H9 (cell line): ENCODE data around the gene FEZ2. TPM values are rescaled to one million over a fixed set of nuclear protein-coding genes. Genes with fewer than 3 reads are reported as not detected.

Experiments
- DNase-seq: peaks from one replicate; pipeline ENCODE4 v3.0.0-alpha.2; 2017
- H2AFZ ChIP-seq: one replicate; pipeline ENCODE4 v1.6.1; 2013; ENCODE audit warnings: mild to moderate bottlenecking, low read length, control low read depth, moderate library complexity
- H2AK5ac ChIP-seq: 2 replicates; pipeline ENCODE4 v1.6.1; 2013; ENCODE audit warnings: low read length, control low read depth, mixed read lengths; ENCODE audit not compliant: insufficient read length
- H2BK120ac ChIP-seq: one replicate; pipeline ENCODE4 v1.6.1; 2013; ENCODE audit warnings: low read depth, mild to moderate bottlenecking, low read length, control low read depth, inconsistent platforms; ENCODE audit not compliant: poor library complexity, severe bottlenecking
- H2BK12ac ChIP-seq: 2 replicates; pipeline ENCODE4 v1.6.1; 2013; ENCODE audit warnings: low read length, control low read depth, mixed read lengths, low read depth; ENCODE audit not compliant: insufficient read length
- H2BK15ac ChIP-seq: 2 replicates; pipeline ENCODE4 v1.6.1; 2013; ENCODE audit warnings: low read depth, low read length, control low read depth
- H2BK20ac ChIP-seq: one replicate; pipeline ENCODE4 v1.6.1; 2013; ENCODE audit warnings: low read depth, mild to moderate bottlenecking, low read length, control low read depth, inconsistent platforms; ENCODE audit not compliant: poor library complexity, severe bottlenecking
- H2BK5ac ChIP-seq: 2 replicates; pipeline ENCODE4 v1.6.1; 2013; ENCODE audit warnings: low read length, control low read depth, mixed read lengths; ENCODE audit not compliant: insufficient read length
- H3K14ac ChIP-seq: 2 replicates; pipeline ENCODE4 v1.6.1; 2013; ENCODE audit warnings: low read length, control low read depth; ENCODE audit not compliant: insufficient read depth
- H3K18ac ChIP-seq: 2 replicates; pipeline ENCODE4 v1.6.1; 2013; ENCODE audit warnings: low read depth, mild to moderate bottlenecking, mixed read lengths, low read length, control low read depth; ENCODE audit not compliant: insufficient read length
- H3K23ac ChIP-seq: 2 replicates; pipeline ENCODE4 v1.6.1; 2013; ENCODE audit warnings: low read length, control low read depth, mixed read lengths, low read depth; ENCODE audit not compliant: insufficient read length
- H3K23me2 ChIP-seq: 2 replicates; pipeline ENCODE4 v1.6.1; 2013; ENCODE audit warnings: low read depth, mild to moderate bottlenecking, mixed read lengths, low read length, control low read depth; ENCODE audit not compliant: insufficient read length, poor library complexity, severe bottlenecking
- H3K27ac ChIP-seq: 2 replicates; pipeline ENCODE4 v1.5.1; 2013; ENCODE audit warnings: low read length, control low read depth, mixed read lengths, low read depth; ENCODE audit not compliant: insufficient read length
- H3K27me3 ChIP-seq: 2 replicates; pipeline ENCODE4 v1.6.1; 2013; ENCODE audit warnings: low read length, control low read depth, inconsistent platforms; ENCODE audit not compliant: insufficient read depth
- H3K4ac ChIP-seq: 2 replicates; pipeline ENCODE4 v1.6.1; 2013; ENCODE audit warnings: low read depth, mild to moderate bottlenecking, control low read depth, inconsistent platforms, low read length, moderate library complexity
- H3K4me1 ChIP-seq: 2 replicates; pipeline ENCODE4 v1.6.1; 2013; ENCODE audit warnings: low read length, control low read depth, inconsistent platforms; ENCODE audit not compliant: insufficient read depth
- H3K4me2 ChIP-seq: 2 replicates; pipeline ENCODE4 v1.6.1; 2013; ENCODE audit warnings: low read length, control low read depth, mixed read lengths; ENCODE audit not compliant: insufficient read length, insufficient read depth
- H3K56ac ChIP-seq: 2 replicates; pipeline ENCODE4 v1.6.1; 2013; ENCODE audit warnings: low read depth, mild to moderate bottlenecking, mixed read lengths, low read length, control low read depth; ENCODE audit not compliant: insufficient read length
- H3K79me1 ChIP-seq: 2 replicates; pipeline ENCODE4 v1.6.1; 2013; ENCODE audit warnings: low read depth, mild to moderate bottlenecking, moderate library complexity, low read length, control low read depth, inconsistent platforms; ENCODE audit not compliant: insufficient read depth, poor library complexity, severe bottlenecking
- H3K79me2 ChIP-seq: 2 replicates; pipeline ENCODE4 v1.6.1; 2013; ENCODE audit warnings: low read length, control low read depth, inconsistent platforms; ENCODE audit not compliant: insufficient read depth
- H3K9ac ChIP-seq: 2 replicates; pipeline ENCODE4 v1.6.1; 2013; ENCODE audit warnings: low read length, control low read depth, mixed read lengths; ENCODE audit not compliant: insufficient read length; ENCODE audit errors: extremely low read depth
- H3K9me3 ChIP-seq: one replicate; pipeline ENCODE4 v1.6.1; 2013; ENCODE audit warnings: low read depth, low read length, inconsistent platforms; ENCODE audit not compliant: control insufficient read depth
- H3T11ph ChIP-seq: one replicate; pipeline ENCODE4 v1.6.1; 2013; ENCODE audit warnings: mild to moderate bottlenecking, low read length, control low read depth, inconsistent platforms
- H4K20me1 ChIP-seq: one replicate; pipeline ENCODE4 v1.6.1; 2013; ENCODE audit not compliant: control insufficient read depth, insufficient read length, insufficient read depth
- H4K5ac ChIP-seq: 2 replicates; pipeline ENCODE4 v1.6.1; 2013; ENCODE audit warnings: low read depth, mild to moderate bottlenecking, mixed read lengths, low read length, control low read depth; ENCODE audit not compliant: insufficient read length
- H4K8ac ChIP-seq: replicated peaks from 2 replicates; pipeline ENCODE4 v1.6.1; 2013; ENCODE audit warnings: low read length, control low read depth, mixed read lengths, low read depth; ENCODE audit not compliant: insufficient read length
- H4K91ac ChIP-seq: 2 replicates; pipeline ENCODE4 v1.6.1; 2013; ENCODE audit warnings: low read depth, mild to moderate bottlenecking, moderate library complexity, mixed read lengths, low read length, control low read depth; ENCODE audit not compliant: insufficient read length
- H3K27ac Mint-ChIP-seq, 3 experiments: 2 replicates in 2 of 3; 3 replicates in 1 of 3; pipeline ENCODE4 v1.8.0; 2020 to 2021; ENCODE audit warnings: mixed read lengths in 3 of 3, mild to moderate bottlenecking in 1 of 3, moderate library complexity in 1 of 3
- H3K27me3 Mint-ChIP-seq: 2 replicates; pipeline ENCODE4 v1.8.0; 2021; ENCODE audit warnings: low read depth, mild to moderate bottlenecking, moderate library complexity, mixed read lengths
- H3K36me3 Mint-ChIP-seq, 3 experiments: 2 replicates in 2 of 3; 3 replicates in 1 of 3; pipeline ENCODE4 v1.8.0; 2020 to 2021; ENCODE audit warnings: low read depth in 3 of 3, mixed read lengths in 3 of 3; ENCODE audit not compliant: insufficient read depth in 1 of 3
- H3K4me1 Mint-ChIP-seq, 2 experiments: 2 replicates each; pipeline ENCODE4 v1.8.0; 2020; ENCODE audit warnings: mixed read lengths in 2 of 2
- H3K4me3 Mint-ChIP-seq, 2 experiments: 2 replicates in 1 of 2; 3 replicates in 1 of 2; pipeline ENCODE4 v1.8.0; 2020 to 2021; ENCODE audit warnings: mild to moderate bottlenecking in 2 of 2, mixed read lengths in 2 of 2, moderate library complexity in 1 of 2
- H3K9me3 Mint-ChIP-seq, 2 experiments: 2 replicates in 1 of 2; 3 replicates in 1 of 2; pipeline ENCODE4 v1.8.0; 2020; ENCODE audit warnings: mild to moderate bottlenecking in 2 of 2, mixed read lengths in 2 of 2, moderate library complexity in 1 of 2
- CTCF ChIP-seq: fragments of 200-600 bp; sonication (generic); conservative IDR thresholded peaks from 3 replicates; pipeline ENCODE4 v1.8.0; 2021; ENCODE audit warnings: antibody characterized with exemption, mild to moderate bottlenecking
- WGBS: extraction: QIAGEN DNeasy Blood & Tissue Kit; methylation state at CpG from one replicate; pipeline ENCODE4 v1.1.7; 2013; ENCODE audit warnings: missing lambda C conversion rate, low lambda C conversion rate, mixed read lengths; ENCODE audit not compliant: insufficient read length; ENCODE audit errors: extremely low coverage; 5-methylcytosine and 5-hydroxymethylcytosine counted together
- total RNA-seq: library from RNA; stranded (reverse); gene quantifications from 2 replicates; pipeline ENCODE4 v1.2.1, GENCODE V29; 2021

FEZ2 gene
- total RNA-seq, 1 experiment from 2014 or later = 27.7 TPM

- Histone ChIP-seq H4K5ac (no peak overlapping the region), H3T11ph (no peak overlapping the region), H2BK5ac (no peak overlapping the region), H4K20me1 (no peaks in the 10 kb centered on the region), H3K9ac (no peak overlapping the region), H2BK12ac (no peak overlapping the region), H3K27ac (no peak overlapping the region), H3K23me2 (no peaks in the 10 kb centered on the region), H2BK15ac (no peak overlapping the region), H2BK20ac (no peak overlapping the region), H4K8ac (no peak overlapping the region), H3K4ac (no peak overlapping the region), H2AK5ac (no peak overlapping the region), H3K4me1 (peaks cover 4% of the 10 kb centered on the region; the same call in 1 of the 2 replicates), H3K14ac (no peak overlapping the region), H3K27me3 (no peaks in the 10 kb centered on the region), H3K18ac (no peak overlapping the region), H3K4me2 (no peak overlapping the region), H3K56ac (no peak overlapping the region), H3K79me2 (no peaks in the 10 kb centered on the region), H4K91ac (no peak overlapping the region), H3K9me3 (no peaks in the 10 kb centered on the region), H2AFZ (no peak overlapping the region), H2BK120ac (no peak overlapping the region), H3K23ac (no peak overlapping the region), H3K79me1 (no peaks in the 10 kb centered on the region)
- Mint-ChIP-seq H3K36me3 (peaks cover 0 to 15% (median 5%) of the 10 kb centered on the region in 3 experiments; a peak in 5 of 7 replicates), H3K4me1 (peaks cover 38% of the 10 kb centered on the region in 2 experiments), H3K27ac (peak overlapping the region in 2 of 3 experiments; percentile 30 to 64; a peak in 3 of 7 replicates), H3K4me3 (no peak overlapping the region), H3K9me3 (no peaks in the 10 kb centered on the region), H3K27me3 (no peaks in the 10 kb centered on the region)
- no CpG with 5 or more reads among the region's 8 CpGs for WGBS
- no peak for TF ChIP-seq CTCF
- DNase-seq = no peak
These were observed 36.6 kb downstream of the FEZ2 start for GRCh38 chr2:36561237-36561944.
